Activated CD4-positive, alpha-beta T cell treated with anti-CD3 and anti-CD28 coated beads for 24 hours (primary cell): Measurements from ENCODE around the gene NUDT8.
"Not testable (repeated sequence)": the region's sequence is repeated elsewhere in the genome, so short reads cannot be mapped to it uniquely, and the experiment has no call there.

ENCODE experiments used
- DNase-seq, 2 donors: peaks; one replicate each; pipeline ENCODE4 v3.0.0-alpha.2; 2020; ENCODE audit warnings: low read depth in 2 of 2

Gene NUDT8

DNA sequence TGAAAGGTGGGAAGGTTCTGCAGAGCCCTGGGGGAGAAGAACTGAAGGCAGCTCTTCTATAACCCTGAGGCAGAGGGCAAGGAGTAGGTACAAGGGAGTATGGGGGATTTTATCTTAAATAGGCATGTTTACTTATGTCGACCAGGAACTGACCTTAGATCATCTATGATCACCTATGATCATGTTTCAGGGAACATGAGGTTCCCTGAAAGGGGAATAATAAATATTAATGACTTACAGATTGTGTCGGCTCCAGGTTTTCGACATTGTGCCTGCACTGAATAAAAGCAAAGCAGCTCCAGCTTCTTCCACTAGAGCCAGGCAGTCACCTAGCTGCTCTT, 36.2 kb downstream of the NUDT8 start:
- no peak for DNase-seq

DNA sequence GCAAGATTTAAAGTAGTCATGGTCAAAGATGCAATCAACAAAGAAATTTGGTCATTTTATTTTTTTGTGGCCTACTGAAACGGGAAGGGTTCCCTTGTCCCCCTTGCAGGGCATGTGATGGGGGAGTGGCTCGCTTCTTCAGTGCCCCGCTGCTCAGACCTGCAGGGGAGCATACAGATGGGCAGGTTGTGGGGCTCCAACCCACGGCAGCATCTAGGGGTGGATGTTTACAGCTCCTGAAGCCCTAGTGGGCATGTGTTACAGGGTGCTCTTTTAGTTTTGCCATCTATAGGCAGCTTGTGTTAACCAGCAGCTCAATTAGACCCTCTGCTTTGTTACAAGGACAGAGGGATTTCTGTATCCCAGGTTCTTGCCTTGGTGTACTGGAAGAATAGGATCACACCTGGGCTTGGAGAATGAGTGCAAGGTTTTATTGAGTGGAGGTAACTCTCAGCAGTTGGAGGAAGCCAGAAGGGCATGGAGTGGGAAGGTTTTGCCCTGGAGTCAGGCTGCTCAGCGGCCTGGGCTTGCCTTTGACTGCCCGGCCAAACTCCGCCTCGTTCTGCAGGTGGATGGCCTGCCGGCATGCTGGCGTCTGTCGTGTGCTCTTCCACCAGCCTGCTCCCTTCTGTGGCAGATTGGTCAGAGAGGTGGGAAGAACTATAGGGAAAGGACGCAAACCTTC, 36.7 kb downstream of the NUDT8 start:
- DNase-seq = no peak

DNA sequence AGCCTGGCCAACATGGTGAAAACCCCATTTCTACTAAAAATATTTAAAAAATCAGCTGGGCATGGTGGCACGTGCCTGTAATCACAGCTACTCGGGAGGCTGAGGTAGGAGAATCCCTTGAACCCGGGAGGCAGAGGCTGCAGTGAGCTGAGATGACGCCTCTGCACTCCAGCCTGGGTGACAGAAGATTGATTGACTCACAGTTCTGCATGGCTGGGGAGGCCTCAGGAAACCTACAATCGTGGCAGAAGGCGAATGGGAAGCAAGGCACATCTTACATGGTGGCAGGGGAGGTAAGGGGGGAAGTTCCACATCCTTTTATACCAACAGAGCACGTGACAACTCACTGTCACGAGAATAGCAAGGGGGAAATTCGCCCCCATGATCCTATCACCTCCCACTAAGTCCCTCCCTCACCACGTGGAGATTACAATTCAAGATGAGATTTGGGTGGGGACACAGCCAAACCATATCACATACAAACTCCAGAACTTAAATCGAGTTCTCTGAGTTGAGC, 40.8 kb downstream of the NUDT8 start:
- DNase-seq = not testable (repeated sequence)

DNA sequence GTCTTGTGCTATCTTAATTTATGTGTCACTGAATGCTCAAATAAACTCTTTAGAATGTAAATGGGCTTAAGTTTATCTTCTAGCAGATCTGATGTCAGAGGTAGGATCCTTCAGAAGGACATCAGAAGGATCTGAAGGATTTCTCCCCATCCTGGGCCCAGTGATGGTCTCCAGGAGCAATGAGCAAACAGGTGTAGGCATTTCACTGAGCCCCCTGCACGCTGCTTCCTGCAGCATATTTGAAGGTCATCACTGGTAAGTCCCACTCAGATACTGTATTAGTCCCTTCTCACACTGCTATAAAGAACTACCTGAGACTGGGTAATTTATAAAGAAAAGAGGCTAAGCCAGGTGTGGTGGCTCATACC, 41.6 kb downstream of the NUDT8 start:
- no peak for DNase-seq

DNA sequence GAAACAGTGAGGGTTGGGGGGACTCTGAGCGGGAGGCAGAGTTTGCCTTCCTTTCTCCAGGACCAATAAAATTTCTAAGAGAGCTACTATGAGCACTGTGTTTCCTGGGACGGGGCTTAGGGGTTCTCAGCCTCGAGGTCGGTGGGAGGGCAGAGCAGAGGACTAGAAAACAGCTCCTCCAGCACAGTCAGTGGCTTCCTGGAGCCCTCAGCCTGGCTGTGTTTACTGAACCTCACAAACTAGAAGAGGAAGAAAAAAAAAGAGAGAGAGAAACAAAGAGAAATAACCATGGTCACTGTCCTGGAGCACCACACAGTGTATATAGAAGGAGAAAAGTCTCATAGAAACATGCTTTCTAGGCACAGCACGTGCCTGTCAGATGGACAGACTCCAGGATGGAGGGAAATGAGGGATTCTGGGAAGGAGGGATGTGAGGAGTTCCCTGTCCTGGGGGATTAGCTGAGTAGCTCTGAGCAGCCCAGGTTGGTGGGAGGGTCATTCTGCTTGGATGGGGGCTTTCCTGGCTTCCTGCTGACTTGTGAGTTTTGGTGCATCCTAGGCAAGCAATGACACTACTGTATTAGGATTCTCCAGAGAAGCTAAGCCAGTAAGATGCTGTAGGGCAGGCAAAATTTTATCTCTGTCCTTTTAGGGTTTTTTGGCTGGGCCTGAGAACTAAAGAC, 43.0 kb downstream of the NUDT8 start:
- no peak for DNase-seq

DNA sequence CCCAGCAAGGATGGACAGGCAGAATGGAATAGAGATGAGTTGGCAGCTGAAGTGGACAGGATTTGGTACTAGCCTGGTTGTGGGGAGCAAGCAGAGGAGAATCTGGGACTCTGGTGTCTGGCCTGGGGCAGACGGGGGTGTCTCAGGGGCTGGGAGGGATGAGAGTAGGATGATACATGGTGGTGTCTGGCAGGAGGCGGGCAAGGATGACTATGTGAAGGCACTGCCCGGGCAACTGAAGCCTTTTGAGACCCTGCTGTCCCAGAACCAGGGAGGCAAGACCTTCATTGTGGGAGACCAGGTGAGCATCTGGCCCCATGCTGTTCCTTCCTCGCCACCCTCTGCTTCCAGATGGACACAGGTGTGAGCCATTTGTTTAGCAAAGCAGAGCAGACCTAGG, 43.8 kb downstream of the NUDT8 start:
- DNase-seq = no peak

DNA sequence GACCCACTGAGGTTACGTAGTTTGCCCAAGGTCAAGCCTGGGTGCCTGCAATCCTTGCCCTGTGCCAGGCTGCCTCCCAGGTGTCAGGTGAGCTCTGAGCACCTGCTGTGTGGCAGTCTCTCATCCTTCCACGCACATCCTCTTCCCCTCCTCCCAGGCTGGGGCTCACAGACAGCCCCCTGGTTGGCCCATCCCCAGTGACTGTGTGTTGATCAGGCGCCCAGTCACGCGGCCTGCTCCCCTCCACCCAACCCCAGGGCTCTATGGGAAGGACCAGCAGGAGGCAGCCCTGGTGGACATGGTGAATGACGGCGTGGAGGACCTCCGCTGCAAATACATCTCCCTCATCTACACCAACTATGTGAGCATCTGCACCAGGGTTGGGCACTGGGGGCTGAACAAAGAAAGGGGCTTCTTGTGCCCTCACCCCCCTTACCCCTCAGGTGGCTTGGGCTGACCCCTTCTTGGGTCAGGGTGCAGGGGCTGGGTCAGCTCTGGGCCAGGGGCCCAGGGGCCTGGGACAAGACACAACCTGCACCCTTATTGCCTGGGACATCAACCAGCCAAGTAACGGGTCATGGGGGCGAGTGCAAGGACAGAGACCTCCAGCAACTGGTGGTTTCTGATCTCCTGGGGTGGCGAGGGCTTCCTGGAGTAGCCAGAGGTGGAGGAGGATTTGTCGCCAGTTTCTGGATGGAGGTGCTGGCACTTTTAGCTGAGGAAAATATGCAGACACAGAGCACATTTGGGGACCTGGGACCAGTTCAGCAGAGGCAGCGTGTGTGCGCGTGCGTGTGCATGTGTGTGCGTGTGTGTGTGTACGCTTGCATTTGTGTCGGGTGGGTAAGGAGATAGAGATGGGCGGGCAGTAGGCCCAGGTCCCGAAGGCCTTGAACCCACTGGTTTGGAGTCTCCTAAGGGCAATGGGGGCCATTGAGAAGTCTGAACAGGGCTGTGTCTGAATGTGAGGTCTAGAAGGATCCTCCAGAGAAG, 44.6 kb downstream of the NUDT8 start:
- DNase-seq = no peak

DNA sequence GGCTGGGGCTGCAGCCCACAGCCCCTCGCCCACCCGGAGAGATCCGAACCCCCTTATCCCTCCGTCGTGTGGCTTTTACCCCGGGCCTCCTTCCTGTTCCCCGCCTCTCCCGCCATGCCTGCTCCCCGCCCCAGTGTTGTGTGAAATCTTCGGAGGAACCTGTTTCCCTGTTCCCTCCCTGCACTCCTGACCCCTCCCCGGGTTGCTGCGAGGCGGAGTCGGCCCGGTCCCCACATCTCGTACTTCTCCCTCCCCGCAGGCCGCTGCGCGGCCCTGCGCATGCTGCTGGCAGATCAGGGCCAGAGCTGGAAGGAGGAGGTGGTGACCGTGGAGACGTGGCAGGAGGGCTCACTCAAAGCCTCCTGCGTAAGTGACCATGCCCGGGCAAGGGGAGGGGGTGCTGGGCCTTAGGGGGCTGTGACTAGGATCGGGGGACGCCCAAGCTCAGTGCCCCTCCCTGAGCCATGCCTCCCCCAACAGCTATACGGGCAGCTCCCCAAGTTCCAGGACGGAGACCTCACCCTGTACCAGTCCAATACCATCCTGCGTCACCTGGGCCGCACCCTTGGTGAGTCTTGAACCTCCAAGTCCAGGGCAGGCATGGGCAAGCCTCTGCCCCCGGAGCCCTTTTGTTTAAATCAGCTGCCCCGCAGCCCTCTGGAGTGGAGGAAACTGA, 45.4 kb downstream of the NUDT8 start:
- peak in 1 of 2 donors; percentile 13 for DNase-seq

DNA sequence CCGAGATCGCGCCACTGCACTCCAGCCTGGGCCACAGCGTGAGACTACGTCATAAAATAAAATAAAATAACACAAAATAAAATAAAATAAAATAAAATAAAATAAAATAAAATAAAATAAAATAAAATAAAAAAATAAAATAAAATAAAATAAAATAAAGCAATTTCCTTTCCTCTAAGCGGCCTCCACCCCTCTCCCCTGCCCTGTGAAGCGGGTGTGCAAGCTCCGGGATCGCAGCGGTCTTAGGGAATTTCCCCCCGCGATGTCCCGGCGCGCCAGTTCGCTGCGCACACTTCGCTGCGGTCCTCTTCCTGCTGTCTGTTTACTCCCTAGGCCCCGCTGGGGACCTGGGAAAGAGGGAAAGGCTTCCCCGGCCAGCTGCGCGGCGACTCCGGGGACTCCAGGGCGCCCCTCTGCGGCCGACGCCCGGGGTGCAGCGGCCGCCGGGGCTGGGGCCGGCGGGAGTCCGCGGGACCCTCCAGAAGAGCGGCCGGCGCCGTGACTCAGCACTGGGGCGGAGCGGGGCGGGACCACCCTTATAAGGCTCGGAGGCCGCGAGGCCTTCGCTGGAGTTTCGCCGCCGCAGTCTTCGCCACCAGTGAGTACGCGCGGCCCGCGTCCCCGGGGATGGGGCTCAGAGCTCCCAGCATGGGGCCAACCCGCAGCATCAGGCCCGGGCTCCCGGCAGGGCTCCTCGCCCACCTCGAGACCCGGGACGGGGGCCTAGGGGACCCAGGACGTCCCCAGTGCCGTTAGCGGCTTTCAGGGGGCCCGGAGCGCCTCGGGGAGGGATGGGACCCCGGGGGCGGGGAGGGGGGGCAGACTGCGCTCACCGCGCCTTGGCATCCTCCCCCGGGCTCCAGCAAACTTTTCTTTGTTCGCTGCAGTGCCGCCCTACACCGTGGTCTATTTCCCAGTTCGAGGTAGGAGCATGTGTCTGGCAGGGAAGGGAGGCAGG, 46.2 kb downstream of the NUDT8 start, which contains the start of gene GSTP1:
Gene GSTP1, plus strand, starts transcription at position 566 of the 958 bp plus-strand sequence. Its CDS starts 32 bp downstream, at position 598.
- DNase-seq = peak; percentile 65 to 79

DNA sequence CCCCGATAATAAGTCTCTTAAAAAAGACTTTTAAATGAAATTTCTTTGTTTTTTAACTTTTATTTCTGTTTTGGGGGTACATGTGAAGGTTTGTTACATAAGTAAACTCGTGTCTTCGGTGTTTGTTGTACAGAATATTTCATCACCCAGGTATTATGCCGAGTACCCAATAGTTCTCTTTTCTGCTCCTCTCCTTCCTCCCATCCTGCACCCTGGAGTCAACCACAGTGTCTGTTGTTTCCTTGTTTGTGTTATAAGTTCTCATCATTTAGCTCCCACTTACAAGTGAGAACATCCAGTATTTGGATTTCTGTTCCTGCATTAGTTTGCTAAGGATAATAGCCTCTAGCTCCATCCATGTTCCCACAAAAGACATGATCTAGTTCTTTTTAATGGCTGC, 47.7 kb downstream of the NUDT8 start:
- no peak for DNase-seq

DNA sequence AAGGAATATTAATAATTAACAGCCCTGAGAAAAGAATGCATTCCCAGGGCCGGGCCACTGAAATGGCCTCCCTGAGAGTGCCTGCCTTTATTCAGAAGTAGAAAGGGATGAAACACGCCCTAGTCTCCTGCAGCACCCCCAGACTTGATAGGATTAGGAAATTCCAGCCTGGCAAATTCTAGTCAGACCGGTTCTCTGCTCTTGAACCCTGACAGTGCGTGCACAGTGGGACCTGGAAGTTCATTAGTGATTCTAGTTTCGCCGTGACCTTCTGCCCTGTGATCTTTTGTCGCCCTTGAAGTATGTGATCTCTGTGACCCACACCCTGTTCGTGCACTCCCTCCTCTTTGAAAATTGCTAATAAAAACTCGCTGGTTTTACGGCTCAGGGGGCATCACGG, 48.3 kb downstream of the NUDT8 start:
- DNase-seq = no peak

DNA sequence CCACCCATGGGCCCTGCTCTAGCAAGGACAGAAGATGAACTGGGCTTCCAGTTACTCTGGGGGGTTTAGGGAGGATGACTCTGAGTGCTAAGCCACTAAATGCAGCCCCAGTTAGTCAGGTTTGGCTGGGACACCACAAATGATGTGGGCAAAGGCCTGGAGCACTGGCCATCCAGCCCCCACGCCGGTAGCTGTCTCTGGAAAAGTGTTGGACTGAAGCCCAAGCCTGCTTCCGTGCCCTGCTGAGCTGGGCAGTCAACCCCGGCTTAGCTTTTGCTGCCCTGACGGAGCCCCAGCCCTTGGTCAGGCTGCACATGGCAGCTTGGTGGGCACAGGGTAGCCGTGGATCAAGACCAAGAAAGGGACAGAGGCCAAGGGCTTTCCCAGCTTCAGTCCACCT, 51.8 kb downstream of the NUDT8 start:
- no peak for DNase-seq
